ENCODE results near the gene GPR15. TPM values are rescaled to one million over a fixed set of nuclear protein-coding genes. Genes with fewer than 3 reads are reported as not detected.
"Not testable (repeated sequence)": the region's sequence is repeated elsewhere in the genome, so short reads cannot be mapped to it uniquely, and the experiment has no call there.

Gene GPR15
- total RNA-seq, 2 donors from 2014 or later, result 43.2 to 181 TPM

- H3K4me3 Mint-ChIP-seq, result peak overlapping the region; percentile 83
- no peaks in the 10 kb centered on the region for H3K36me3 Mint-ChIP-seq (ENCODE audit: low read depth)
- peak overlapping the region; percentile 97 for H3K27ac Mint-ChIP-seq
Measured at GRCh38 chr3:98556164-98557130, 24.7 kb downstream of the GPR15 start.

GRCh38 chr3:98557324-98558010, 25.7 kb downstream of the GPR15 start:
- ATAC-seq (no peak), DNase-seq (no peak)
- H3K9me3 ChIP-seq (ENCODE audit: control insufficient read depth, low read length, poor library complexity, severe bottlenecking), result no peaks in the 10 kb centered on the region
- peak overlapping the region; percentile 79 for H3K4me3 Mint-ChIP-seq
- no peaks in the 10 kb centered on the region for H3K36me3 Mint-ChIP-seq (ENCODE audit: low read depth)
- peak overlapping the region; percentile 97 for H3K27ac Mint-ChIP-seq
- no peaks in the 10 kb centered on the region for H3K27me3 Mint-ChIP-seq
- H3K4me1 Mint-ChIP-seq, result peaks cover 55% of the 10 kb centered on the region

More at GRCh38 chr3:98556164-98557130, 24.7 kb downstream of the GPR15 start:
- DNase-seq (peak in 2 of 3 donors; percentile 32 to 51), ATAC-seq (peak; percentile 88)
- Mint-ChIP-seq H3K27me3 (no peaks in the 10 kb centered on the region), H3K4me1 (peaks cover 57% of the 10 kb centered on the region)
- H3K9me3 ChIP-seq (ENCODE audit: control insufficient read depth, low read length, poor library complexity, severe bottlenecking), result no peaks in the 10 kb centered on the region

GRCh38 chr3:98558100-98558827, 26.5 kb downstream of the GPR15 start:
- Mint-ChIP-seq H3K36me3 (ENCODE audit: low read depth) (no peaks in the 10 kb centered on the region), H3K4me1 (peaks cover 57% of the 10 kb centered on the region), H3K4me3 (peak overlapping the region; percentile 65), H3K27me3 (no peaks in the 10 kb centered on the region), H3K27ac (peak overlapping the region; percentile 97)
- no peaks in the 10 kb centered on the region for H3K9me3 ChIP-seq (ENCODE audit: control insufficient read depth, low read length, poor library complexity, severe bottlenecking)
- DNase-seq, result no peak
- no peak for ATAC-seq

GRCh38 chr3:98559769-98560168, 28.0 kb downstream of the GPR15 start:
- Mint-ChIP-seq H3K4me1 (peaks cover 60% of the 10 kb centered on the region), H3K27ac (peak overlapping the region; percentile 97)
- not testable (repeated sequence) for ATAC-seq; H3K9me3 ChIP-seq (ENCODE audit: control insufficient read depth, low read length, poor library complexity, severe bottlenecking); H3K27me3 Mint-ChIP-seq; DNase-seq; H3K4me3 Mint-ChIP-seq; H3K36me3 Mint-ChIP-seq (ENCODE audit: low read depth)

GRCh38 chr3:98560911-98561310, 29.1 kb downstream of the GPR15 start:
- no peak overlapping the region for H3K4me3 Mint-ChIP-seq
- no peaks in the 10 kb centered on the region for H3K36me3 Mint-ChIP-seq (ENCODE audit: low read depth)
- DNase-seq (no peak), ATAC-seq (no peak)
- H3K4me1 Mint-ChIP-seq, result peaks cover 60% of the 10 kb centered on the region
- peak overlapping the region; percentile 97 for H3K27ac Mint-ChIP-seq
- H3K27me3 Mint-ChIP-seq, result no peaks in the 10 kb centered on the region
- no peaks in the 10 kb centered on the region for H3K9me3 ChIP-seq (ENCODE audit: control insufficient read depth, low read length, poor library complexity, severe bottlenecking)

GRCh38 chr3:98561727-98562521, 30.1 kb downstream of the GPR15 start:
- no peak for DNase-seq
- peak; percentile 10 for ATAC-seq
- peaks cover 58% of the 10 kb centered on the region for H3K4me1 Mint-ChIP-seq
- H3K27me3 Mint-ChIP-seq, result no peaks in the 10 kb centered on the region
- H3K4me3 Mint-ChIP-seq, result peak overlapping the region; percentile 12
- H3K27ac Mint-ChIP-seq, result peak overlapping the region; percentile 100
- no peaks in the 10 kb centered on the region for H3K36me3 Mint-ChIP-seq (ENCODE audit: low read depth)
- H3K9me3 ChIP-seq (ENCODE audit: control insufficient read depth, low read length, poor library complexity, severe bottlenecking), result no peaks in the 10 kb centered on the region

- Mint-ChIP-seq H3K36me3 (ENCODE audit: low read depth) (no peaks in the 10 kb centered on the region), H3K4me3 (peak overlapping the region; percentile 84)
- ATAC-seq, result peak; percentile 76
Measured at GRCh38 chr3:98563661-98564281, 32.0 kb downstream of the GPR15 start.

GRCh38 chr3:98564282-98565005, 32.7 kb downstream of the GPR15 start:
- peak in 2 of 3 donors; percentile 12 to 23 for DNase-seq
- ATAC-seq, result peak; percentile 60
- Mint-ChIP-seq H3K36me3 (ENCODE audit: low read depth) (no peaks in the 10 kb centered on the region), H3K4me3 (peak overlapping the region; percentile 84), H3K27ac (peak overlapping the region; percentile 100), H3K27me3 (no peaks in the 10 kb centered on the region), H3K4me1 (peaks cover 47% of the 10 kb centered on the region)
- H3K9me3 ChIP-seq (ENCODE audit: control insufficient read depth, low read length, poor library complexity, severe bottlenecking), result no peaks in the 10 kb centered on the region

More at GRCh38 chr3:98563661-98564281, 32.0 kb downstream of the GPR15 start:
- peak in 2 of 3 donors; percentile 26 to 50 for DNase-seq
- H3K9me3 ChIP-seq (ENCODE audit: control insufficient read depth, low read length, poor library complexity, severe bottlenecking), result no peaks in the 10 kb centered on the region
- Mint-ChIP-seq H3K27me3 (no peaks in the 10 kb centered on the region), H3K4me1 (peaks cover 51% of the 10 kb centered on the region), H3K27ac (peak overlapping the region; percentile 100)

- no peaks in the 10 kb centered on the region for H3K9me3 ChIP-seq (ENCODE audit: control insufficient read depth, low read length, poor library complexity, severe bottlenecking)
- Mint-ChIP-seq H3K27me3 (no peaks in the 10 kb centered on the region), H3K4me1 (peaks cover 47% of the 10 kb centered on the region), H3K27ac (peak overlapping the region; percentile 100), H3K4me3 (peak overlapping the region; percentile 67), H3K36me3 (ENCODE audit: low read depth) (no peaks in the 10 kb centered on the region)
- DNase-seq, result no peak
- ATAC-seq, result no peak
Measured at GRCh38 chr3:98565237-98565643, 33.5 kb downstream of the GPR15 start.

GRCh38 chr3:98565843-98566242, 34.1 kb downstream of the GPR15 start:
- peaks cover 45% of the 10 kb centered on the region for H3K4me1 Mint-ChIP-seq
- no peaks in the 10 kb centered on the region for H3K36me3 Mint-ChIP-seq (ENCODE audit: low read depth)
- DNase-seq (no peak), ATAC-seq (no peak)
- H3K4me3 Mint-ChIP-seq, result peak overlapping the region; percentile 61
- no peaks in the 10 kb centered on the region for H3K27me3 Mint-ChIP-seq
- no peaks in the 10 kb centered on the region for H3K9me3 ChIP-seq (ENCODE audit: control insufficient read depth, low read length, poor library complexity, severe bottlenecking)
- H3K27ac Mint-ChIP-seq, result peak overlapping the region; percentile 100

- DNase-seq (no peak), ATAC-seq (no peak)
- no peaks in the 10 kb centered on the region for H3K9me3 ChIP-seq (ENCODE audit: control insufficient read depth, low read length, poor library complexity, severe bottlenecking)
- Mint-ChIP-seq H3K27me3 (no peaks in the 10 kb centered on the region), H3K27ac (peak overlapping the region; percentile 100), H3K4me3 (peak overlapping the region; percentile 33), H3K4me1 (peaks cover 40% of the 10 kb centered on the region), H3K36me3 (ENCODE audit: low read depth) (no peaks in the 10 kb centered on the region)
Measured at GRCh38 chr3:98567666-98568270, 36.0 kb downstream of the GPR15 start.
